WTC11 (cell line): ENCODE data around the gene SH3BGRL. TPM values are rescaled to one million over a fixed set of nuclear protein-coding genes. Genes with fewer than 3 reads are reported as not detected.

Experiments used
- ATAC-seq: fragments of 200-7000 bp; cut with Tn5 transposase; 2 replicates; pipeline ENCODE4 v1.10.0; 2021; ENCODE audit warnings: mild to moderate bottlenecking, moderate library complexity
- CTCF ChIA-PET: fragments of 300-600 bp; sonication (Branson Sonifier 250); formaldehyde crosslinking; loops from one replicate; lab custom pipeline; 2021; ENCODE audit warnings: antibody characterized with exemption; lab: Charles Lee
- POLR2A ChIA-PET: fragments of 350-600 bp; sonication (Branson Sonifier 250); formaldehyde crosslinking; loops from one replicate; lab custom pipeline; 2021; ENCODE audit warnings: antibody characterized with exemption; lab: Charles Lee
- DNase-seq: peaks from one replicate; pipeline ENCODE4 v3.0.0; 2021; ENCODE audit warnings: low spot score
- H3K27ac Mint-ChIP-seq: 2 replicates; pipeline ENCODE4 v1.8.0; 2021; ENCODE audit warnings: mixed read lengths
- H3K27me3 Mint-ChIP-seq: 2 replicates; pipeline ENCODE4 v1.8.0; 2021; ENCODE audit warnings: low read depth, mild to moderate bottlenecking, moderate library complexity, mixed read lengths
- H3K36me3 Mint-ChIP-seq: 2 replicates; pipeline ENCODE4 v1.8.0; 2021; ENCODE audit warnings: mixed read lengths
- H3K4me1 Mint-ChIP-seq: 2 replicates; pipeline ENCODE4 v1.8.0; 2022; ENCODE audit warnings: mixed read lengths
- H3K4me3 Mint-ChIP-seq: 2 replicates; pipeline ENCODE4 v1.8.0; 2021; ENCODE audit warnings: mild to moderate bottlenecking, moderate library complexity, mixed read lengths
- H3K9me3 Mint-ChIP-seq: 2 replicates; pipeline ENCODE4 v1.8.0; 2021; ENCODE audit warnings: mixed read lengths
- CREB1 ChIP-seq: sonication (generic); formaldehyde crosslinking; IDR thresholded peaks from 2 replicates; pipeline ENCODE4 v1.8.0; 2023; ENCODE audit warnings: mild to moderate bottlenecking, missing genetic modification reagents
- CREM ChIP-seq: sonication (generic); formaldehyde crosslinking; IDR thresholded peaks from 2 replicates; pipeline ENCODE4 v1.8.1; 2022; ENCODE audit warnings: mild to moderate bottlenecking, missing genetic modification reagents, moderate library complexity
- ESRRA ChIP-seq: sonication (generic); formaldehyde crosslinking; IDR thresholded peaks from 2 replicates; pipeline ENCODE4 v1.8.1; 2022; ENCODE audit warnings: mild to moderate bottlenecking, missing genetic modification reagents, borderline replicate concordance
- FOXK1 ChIP-seq: sonication (generic); formaldehyde crosslinking; IDR thresholded peaks from 2 replicates; pipeline ENCODE4 v1.8.0; 2022; ENCODE audit warnings: mild to moderate bottlenecking, moderate library complexity, missing genetic modification reagents
- GRHL2 ChIP-seq: fragments of 250-450 bp; sonication (Bioruptor Pico); IDR thresholded peaks from 2 replicates; pipeline ENCODE4 v1.8.0; 2022; ENCODE audit warnings: mild to moderate bottlenecking, moderate library complexity; ENCODE audit not compliant: insufficient replicate concordance, severe bottlenecking
- JUN ChIP-seq: sonication (generic); formaldehyde crosslinking; IDR thresholded peaks from 2 replicates; pipeline ENCODE4 v1.8.0; 2023; ENCODE audit warnings: mild to moderate bottlenecking, missing genetic modification reagents
- NFATC4 ChIP-seq: fragments of 250-450 bp; sonication (Bioruptor Pico); IDR thresholded peaks from 2 replicates; pipeline ENCODE4 v1.9.0; 2021; ENCODE audit warnings: mild to moderate bottlenecking
- NR2C2 ChIP-seq: sonication (generic); formaldehyde crosslinking; IDR thresholded peaks from 2 replicates; pipeline ENCODE4 v1.8.0; 2022; ENCODE audit warnings: mild to moderate bottlenecking, missing genetic modification reagents
- TEAD1 ChIP-seq: sonication (generic); formaldehyde crosslinking; IDR thresholded peaks from 2 replicates; pipeline ENCODE4 v1.8.0; 2022; ENCODE audit warnings: mild to moderate bottlenecking, missing genetic modification reagents
- ZNF219 ChIP-seq: sonication (generic); formaldehyde crosslinking; IDR thresholded peaks from 2 replicates; pipeline ENCODE4 v1.8.0; 2023; ENCODE audit warnings: missing genetic modification reagents, mild to moderate bottlenecking, borderline replicate concordance
- ZNF416 ChIP-seq: fragments of 250-450 bp; sonication (Bioruptor Pico); IDR thresholded peaks from 2 replicates; pipeline ENCODE4 v1.9.0; 2021; ENCODE audit warnings: mild to moderate bottlenecking, inconsistent platforms
- ZNF423 ChIP-seq: fragments of 250-450 bp; sonication (Bioruptor Pico); IDR thresholded peaks from 2 replicates; pipeline ENCODE4 v2.1.2; 2022; ENCODE audit warnings: mild to moderate bottlenecking, moderate library complexity
- total RNA-seq: library from RNA; stranded (reverse); gene quantifications from 3 replicates; pipeline ENCODE4 v1.2.3, GENCODE V29; 2021
- TF ChIP-seq, protein P1 (sequence below): fragments of 250-450 bp; sonication (Bioruptor Pico); IDR thresholded peaks from 2 replicates; pipeline ENCODE4 v1.9.0; 2021; ENCODE audit warnings: mild to moderate bottlenecking
- TF ChIP-seq, protein P2 (sequence below): sonication (generic); formaldehyde crosslinking; IDR thresholded peaks from 2 replicates; pipeline ENCODE4 v1.8.1; 2022; ENCODE audit warnings: low read depth, missing genetic modification reagents, borderline replicate concordance
- TF ChIP-seq, protein P3 (sequence below): sonication (generic); formaldehyde crosslinking; IDR thresholded peaks from 2 replicates; pipeline ENCODE4 v1.8.0; 2023; ENCODE audit warnings: missing genetic modification reagents
- TF ChIP-seq, protein P4 (sequence below): sonication (generic); formaldehyde crosslinking; IDR thresholded peaks from 2 replicates; pipeline ENCODE4 v1.8.0; 2022; ENCODE audit warnings: mild to moderate bottlenecking, missing genetic modification reagents
- TF ChIP-seq, protein P5 (sequence below): sonication (generic); formaldehyde crosslinking; IDR thresholded peaks from 2 replicates; pipeline ENCODE4 v1.8.1; 2022; ENCODE audit warnings: mild to moderate bottlenecking, moderate library complexity, missing genetic modification reagents
- TF ChIP-seq, protein P6 (sequence below): sonication (generic); formaldehyde crosslinking; IDR thresholded peaks from 2 replicates; pipeline ENCODE4 v1.8.0; 2022; ENCODE audit warnings: mild to moderate bottlenecking, missing genetic modification reagents
- TF ChIP-seq, protein P7 (sequence below): sonication (generic); formaldehyde crosslinking; IDR thresholded peaks from 2 replicates; pipeline ENCODE4 v1.8.1; 2023; ENCODE audit warnings: mild to moderate bottlenecking, missing genetic modification reagents, moderate library complexity
- TF ChIP-seq, protein P8 (sequence below): sonication (generic); formaldehyde crosslinking; IDR thresholded peaks from 2 replicates; pipeline ENCODE4 v1.8.1; 2022; ENCODE audit warnings: mild to moderate bottlenecking, missing genetic modification reagents, moderate library complexity, borderline replicate concordance
- TF ChIP-seq, protein P9 (sequence below): fragments of 250-450 bp; sonication (Bioruptor Pico); IDR thresholded peaks from 2 replicates; pipeline ENCODE4 v1.8.0; 2021; ENCODE audit warnings: mild to moderate bottlenecking

SH3BGRL gene
- total RNA-seq, 1 experiment from 2014 or later, result 37.3 TPM

DNA sequence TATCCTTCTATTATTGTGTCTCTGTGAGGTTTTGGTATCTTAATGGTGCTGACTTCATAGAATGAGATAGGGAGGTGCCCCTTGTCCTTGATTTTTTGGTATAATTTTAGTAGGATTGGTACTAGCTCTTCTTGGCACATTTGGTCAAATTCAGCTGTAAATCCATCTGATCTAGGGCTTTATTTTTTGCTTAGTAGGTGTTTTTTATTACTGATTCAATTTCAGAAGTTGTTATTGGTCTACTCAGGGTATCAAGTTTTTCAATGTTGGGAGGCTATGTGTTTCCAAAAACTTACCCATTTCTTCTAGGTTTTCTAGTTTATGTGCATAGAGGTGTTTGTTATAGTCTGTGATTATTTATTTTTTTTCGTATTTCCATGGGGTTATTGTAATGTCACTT, 103.3 kb downstream of the SH3BGRL start (continued):
- TF ChIP-seq NR2C2 (CRISPR knock-in tag) (no peak), ZNF416 (CRISPR knock-in tag) (no peak), TEAD1 (CRISPR knock-in tag) (no peak)
- TF ChIP-seq, protein P1, sequence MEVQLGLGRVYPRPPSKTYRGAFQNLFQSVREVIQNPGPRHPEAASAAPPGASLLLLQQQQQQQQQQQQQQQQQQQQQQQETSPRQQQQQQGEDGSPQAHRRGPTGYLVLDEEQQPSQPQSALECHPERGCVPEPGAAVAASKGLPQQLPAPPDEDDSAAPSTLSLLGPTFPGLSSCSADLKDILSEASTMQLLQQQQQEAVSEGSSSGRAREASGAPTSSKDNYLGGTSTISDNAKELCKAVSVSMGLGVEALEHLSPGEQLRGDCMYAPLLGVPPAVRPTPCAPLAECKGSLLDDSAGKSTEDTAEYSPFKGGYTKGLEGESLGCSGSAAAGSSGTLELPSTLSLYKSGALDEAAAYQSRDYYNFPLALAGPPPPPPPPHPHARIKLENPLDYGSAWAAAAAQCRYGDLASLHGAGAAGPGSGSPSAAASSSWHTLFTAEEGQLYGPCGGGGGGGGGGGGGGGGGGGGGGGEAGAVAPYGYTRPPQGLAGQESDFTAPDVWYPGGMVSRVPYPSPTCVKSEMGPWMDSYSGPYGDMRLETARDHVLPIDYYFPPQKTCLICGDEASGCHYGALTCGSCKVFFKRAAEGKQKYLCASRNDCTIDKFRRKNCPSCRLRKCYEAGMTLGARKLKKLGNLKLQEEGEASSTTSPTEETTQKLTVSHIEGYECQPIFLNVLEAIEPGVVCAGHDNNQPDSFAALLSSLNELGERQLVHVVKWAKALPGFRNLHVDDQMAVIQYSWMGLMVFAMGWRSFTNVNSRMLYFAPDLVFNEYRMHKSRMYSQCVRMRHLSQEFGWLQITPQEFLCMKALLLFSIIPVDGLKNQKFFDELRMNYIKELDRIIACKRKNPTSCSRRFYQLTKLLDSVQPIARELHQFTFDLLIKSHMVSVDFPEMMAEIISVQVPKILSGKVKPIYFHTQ (CRISPR knock-in tag), result no peak
- TF ChIP-seq, protein P2, sequence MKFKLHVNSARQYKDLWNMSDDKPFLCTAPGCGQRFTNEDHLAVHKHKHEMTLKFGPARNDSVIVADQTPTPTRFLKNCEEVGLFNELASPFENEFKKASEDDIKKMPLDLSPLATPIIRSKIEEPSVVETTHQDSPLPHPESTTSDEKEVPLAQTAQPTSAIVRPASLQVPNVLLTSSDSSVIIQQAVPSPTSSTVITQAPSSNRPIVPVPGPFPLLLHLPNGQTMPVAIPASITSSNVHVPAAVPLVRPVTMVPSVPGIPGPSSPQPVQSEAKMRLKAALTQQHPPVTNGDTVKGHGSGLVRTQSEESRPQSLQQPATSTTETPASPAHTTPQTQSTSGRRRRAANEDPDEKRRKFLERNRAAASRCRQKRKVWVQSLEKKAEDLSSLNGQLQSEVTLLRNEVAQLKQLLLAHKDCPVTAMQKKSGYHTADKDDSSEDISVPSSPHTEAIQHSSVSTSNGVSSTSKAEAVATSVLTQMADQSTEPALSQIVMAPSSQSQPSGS, result no peak
- TF ChIP-seq, protein P3, sequence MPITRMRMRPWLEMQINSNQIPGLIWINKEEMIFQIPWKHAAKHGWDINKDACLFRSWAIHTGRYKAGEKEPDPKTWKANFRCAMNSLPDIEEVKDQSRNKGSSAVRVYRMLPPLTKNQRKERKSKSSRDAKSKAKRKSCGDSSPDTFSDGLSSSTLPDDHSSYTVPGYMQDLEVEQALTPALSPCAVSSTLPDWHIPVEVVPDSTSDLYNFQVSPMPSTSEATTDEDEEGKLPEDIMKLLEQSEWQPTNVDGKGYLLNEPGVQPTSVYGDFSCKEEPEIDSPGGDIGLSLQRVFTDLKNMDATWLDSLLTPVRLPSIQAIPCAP (CRISPR knock-in tag), result no peak
- TF ChIP-seq, protein P4, sequence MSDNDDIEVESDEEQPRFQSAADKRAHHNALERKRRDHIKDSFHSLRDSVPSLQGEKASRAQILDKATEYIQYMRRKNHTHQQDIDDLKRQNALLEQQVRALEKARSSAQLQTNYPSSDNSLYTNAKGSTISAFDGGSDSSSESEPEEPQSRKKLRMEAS, result no peak
- TF ChIP-seq, protein P5, sequence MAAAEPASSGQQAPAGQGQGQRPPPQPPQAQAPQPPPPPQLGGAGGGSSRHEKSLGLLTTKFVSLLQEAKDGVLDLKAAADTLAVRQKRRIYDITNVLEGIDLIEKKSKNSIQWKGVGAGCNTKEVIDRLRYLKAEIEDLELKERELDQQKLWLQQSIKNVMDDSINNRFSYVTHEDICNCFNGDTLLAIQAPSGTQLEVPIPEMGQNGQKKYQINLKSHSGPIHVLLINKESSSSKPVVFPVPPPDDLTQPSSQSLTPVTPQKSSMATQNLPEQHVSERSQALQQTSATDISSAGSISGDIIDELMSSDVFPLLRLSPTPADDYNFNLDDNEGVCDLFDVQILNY, result no peak

DNA sequence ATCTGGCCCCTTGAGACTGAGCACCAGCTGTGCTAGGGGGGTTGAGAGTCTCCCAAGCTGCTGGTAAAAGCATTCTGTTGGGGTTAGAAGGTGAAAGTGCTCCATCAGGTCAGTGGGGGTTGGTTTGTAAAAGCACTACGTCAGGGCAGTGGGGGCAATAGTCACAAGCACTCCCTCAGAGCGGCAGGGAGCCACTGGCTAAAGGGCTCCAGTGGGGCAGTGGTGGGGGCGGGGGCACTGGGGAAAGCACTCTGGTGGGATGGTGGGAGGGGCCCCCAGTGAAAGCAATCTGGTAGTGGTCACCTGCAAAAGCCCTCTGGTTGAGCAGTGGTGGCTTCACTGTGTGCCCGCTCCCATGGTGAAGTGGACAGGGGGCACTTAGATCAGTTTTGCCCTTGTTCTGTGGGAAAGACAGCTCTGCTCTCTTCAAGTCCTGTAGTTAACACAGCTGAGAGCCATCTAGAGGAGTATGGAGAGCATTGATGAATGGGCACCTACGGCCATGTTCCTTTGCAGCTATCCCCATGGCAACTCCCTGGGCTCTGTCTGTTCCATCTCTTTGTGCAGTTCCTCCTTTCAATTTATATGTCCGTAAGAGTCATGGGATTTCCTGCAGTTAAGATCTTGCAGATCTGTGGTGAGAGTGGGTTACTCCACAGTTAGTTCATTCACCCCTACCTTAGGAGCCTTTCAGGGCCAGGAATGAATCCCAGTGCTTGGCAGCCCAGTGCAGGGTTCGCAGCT, 106.4 kb downstream of the SH3BGRL start:
- peaks cover 4% of the 10 kb centered on the region; the same call in 1 of the 2 replicates for H3K9me3 Mint-ChIP-seq
- DNase-seq (no peak), ATAC-seq (no peak)
- peaks cover 6% of the 10 kb centered on the region for H3K4me1 Mint-ChIP-seq
- ChIA-PET CTCF (no interaction called here), POLR2A (no interaction called here)
- no peaks in the 10 kb centered on the region for H3K36me3 Mint-ChIP-seq
- H3K27me3 Mint-ChIP-seq, result no peaks in the 10 kb centered on the region
- TF ChIP-seq, protein P6, sequence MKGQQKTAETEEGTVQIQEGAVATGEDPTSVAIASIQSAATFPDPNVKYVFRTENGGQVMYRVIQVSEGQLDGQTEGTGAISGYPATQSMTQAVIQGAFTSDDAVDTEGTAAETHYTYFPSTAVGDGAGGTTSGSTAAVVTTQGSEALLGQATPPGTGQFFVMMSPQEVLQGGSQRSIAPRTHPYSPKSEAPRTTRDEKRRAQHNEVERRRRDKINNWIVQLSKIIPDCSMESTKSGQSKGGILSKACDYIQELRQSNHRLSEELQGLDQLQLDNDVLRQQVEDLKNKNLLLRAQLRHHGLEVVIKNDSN (CRISPR knock-in tag), result no peak
- TF ChIP-seq, protein P7, sequence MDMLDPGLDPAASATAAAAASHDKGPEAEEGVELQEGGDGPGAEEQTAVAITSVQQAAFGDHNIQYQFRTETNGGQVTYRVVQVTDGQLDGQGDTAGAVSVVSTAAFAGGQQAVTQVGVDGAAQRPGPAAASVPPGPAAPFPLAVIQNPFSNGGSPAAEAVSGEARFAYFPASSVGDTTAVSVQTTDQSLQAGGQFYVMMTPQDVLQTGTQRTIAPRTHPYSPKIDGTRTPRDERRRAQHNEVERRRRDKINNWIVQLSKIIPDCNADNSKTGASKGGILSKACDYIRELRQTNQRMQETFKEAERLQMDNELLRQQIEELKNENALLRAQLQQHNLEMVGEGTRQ, result no peak
- TF ChIP-seq JUN (no peak), GRHL2 (CRISPR knock-in tag) (no peak), CREM (CRISPR knock-in tag) (no peak), CREB1 (CRISPR knock-in tag) (no peak), FOXK1 (no peak), ZNF219 (CRISPR knock-in tag) (no peak), ZNF423 (no peak), NFATC4 (CRISPR knock-in tag) (no peak), ESRRA (CRISPR knock-in tag) (no peak)
- TF ChIP-seq, protein P8, sequence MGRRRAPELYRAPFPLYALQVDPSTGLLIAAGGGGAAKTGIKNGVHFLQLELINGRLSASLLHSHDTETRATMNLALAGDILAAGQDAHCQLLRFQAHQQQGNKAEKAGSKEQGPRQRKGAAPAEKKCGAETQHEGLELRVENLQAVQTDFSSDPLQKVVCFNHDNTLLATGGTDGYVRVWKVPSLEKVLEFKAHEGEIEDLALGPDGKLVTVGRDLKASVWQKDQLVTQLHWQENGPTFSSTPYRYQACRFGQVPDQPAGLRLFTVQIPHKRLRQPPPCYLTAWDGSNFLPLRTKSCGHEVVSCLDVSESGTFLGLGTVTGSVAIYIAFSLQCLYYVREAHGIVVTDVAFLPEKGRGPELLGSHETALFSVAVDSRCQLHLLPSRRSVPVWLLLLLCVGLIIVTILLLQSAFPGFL (CRISPR knock-in tag), result no peak
- TF ChIP-seq, protein P9, sequence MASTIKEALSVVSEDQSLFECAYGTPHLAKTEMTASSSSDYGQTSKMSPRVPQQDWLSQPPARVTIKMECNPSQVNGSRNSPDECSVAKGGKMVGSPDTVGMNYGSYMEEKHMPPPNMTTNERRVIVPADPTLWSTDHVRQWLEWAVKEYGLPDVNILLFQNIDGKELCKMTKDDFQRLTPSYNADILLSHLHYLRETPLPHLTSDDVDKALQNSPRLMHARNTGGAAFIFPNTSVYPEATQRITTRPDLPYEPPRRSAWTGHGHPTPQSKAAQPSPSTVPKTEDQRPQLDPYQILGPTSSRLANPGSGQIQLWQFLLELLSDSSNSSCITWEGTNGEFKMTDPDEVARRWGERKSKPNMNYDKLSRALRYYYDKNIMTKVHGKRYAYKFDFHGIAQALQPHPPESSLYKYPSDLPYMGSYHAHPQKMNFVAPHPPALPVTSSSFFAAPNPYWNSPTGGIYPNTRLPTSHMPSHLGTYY (CRISPR knock-in tag), result no peak
- TF ChIP-seq, protein P3 (CRISPR knock-in tag), result no peak
- H3K4me3 Mint-ChIP-seq, result no peak overlapping the region
- no peak overlapping the region for H3K27ac Mint-ChIP-seq
